ENCODE results near the gene FMNL2. TPM values are rescaled to one million over a fixed set of nuclear protein-coding genes. Genes with fewer than 3 reads are reported as not detected.
A peak's percentile ranks its signal among the peaks of the same experiment; 100 is the strongest.

The FMNL2 gene
- total RNA-seq, 2 donors from 2014 or later: 35.5 to 45.0 TPM

DNA sequence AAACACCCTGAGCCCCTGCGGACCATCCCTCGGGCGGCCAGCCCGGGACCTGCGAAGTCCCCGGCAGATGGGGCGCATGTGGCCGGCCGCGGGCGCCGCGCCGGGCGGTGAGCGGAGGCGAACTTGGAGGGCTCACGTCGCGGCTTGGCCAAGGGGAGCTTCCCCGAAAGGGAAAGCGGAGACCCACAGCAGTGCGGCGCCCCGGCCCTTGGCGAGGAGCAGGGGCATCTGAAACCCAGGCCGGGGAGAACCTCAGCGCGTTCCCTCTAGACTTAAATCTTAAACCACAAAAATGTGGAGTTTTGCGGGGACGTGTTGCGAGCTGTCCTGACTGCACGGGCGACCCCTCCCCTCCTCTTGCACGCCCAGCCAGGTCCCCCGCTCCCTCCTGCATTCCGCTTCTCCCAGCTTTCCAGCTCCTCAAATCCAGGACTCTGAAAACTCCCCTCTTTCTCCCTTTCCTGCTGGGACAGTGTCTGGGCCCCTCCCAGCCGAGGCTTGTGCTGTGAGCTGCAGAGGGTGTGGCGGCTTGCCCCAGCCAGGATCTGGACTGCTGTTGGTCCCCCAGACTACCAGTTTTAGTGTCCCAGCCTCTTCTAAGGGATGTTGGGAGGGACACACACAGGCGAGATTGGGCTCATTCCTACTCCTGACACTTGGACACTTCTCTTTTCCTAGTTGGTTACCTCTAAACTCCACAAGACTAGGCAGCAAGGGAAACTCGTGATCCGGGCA lies 1.3 kb downstream of the FMNL2 start:
- peak; percentile 88 for DNase-seq (ENCODE audit: low spot score)

GRCh38 chr2:152336854-152337510 lies 2.0 kb downstream of the FMNL2 start:
- intact Hi-C loops (cut with DNase I): loop anchor here in 1 of 2 donors (10.0 kb wide), 2 partner anchors 112 to 288 kb away; no protein-coding TSS in a partner anchor
- DNase-seq (ENCODE audit: low spot score): no peak

More for the DNA sequence above, 1.3 kb downstream of the FMNL2 start:
- intact Hi-C loops (cut with DNase I): loop anchor here in 1 of 2 donors (10.0 kb wide), 2 partner anchors 111 to 289 kb away; no protein-coding TSS in a partner anchor

- intact Hi-C loops (cut with DNase I): loop anchor here in 1 of 2 donors (10.0 kb wide), 2 partner anchors 113 to 287 kb away; no protein-coding TSS in a partner anchor
- no peak for DNase-seq (ENCODE audit: low spot score)
Measured at GRCh38 chr2:152337511-152337903, 2.5 kb downstream of the FMNL2 start.

GRCh38 chr2:152339556-152340286 lies 4.7 kb downstream of the FMNL2 start:
- intact Hi-C loops (cut with DNase I): loop anchor here (10.0 kb wide), 3 partner anchors 55 to 285 kb away; no protein-coding TSS in a partner anchor
- no peak for DNase-seq (ENCODE audit: low spot score)

- intact Hi-C loops (cut with DNase I): loop anchor here (10.0 kb wide), 1 partner anchor 52 kb away; no protein-coding TSS in a partner anchor
- no peak for DNase-seq (ENCODE audit: low spot score)
Measured at GRCh38 chr2:152342259-152343046, 7.5 kb downstream of the FMNL2 start.

GRCh38 chr2:152343426-152343825 lies 8.5 kb downstream of the FMNL2 start:
- no peak for DNase-seq (ENCODE audit: low spot score)
- intact Hi-C loops (cut with DNase I): loop anchor here (10.0 kb wide), 1 partner anchor 51 kb away; no protein-coding TSS in a partner anchor

- no peak for DNase-seq (ENCODE audit: low spot score)
- intact Hi-C loops (cut with DNase I): loop anchor here (10.0 kb wide), 1 partner anchor 50 kb away; no protein-coding TSS in a partner anchor
Measured at GRCh38 chr2:152344579-152345195, 9.7 kb downstream of the FMNL2 start.

- DNase-seq (ENCODE audit: low spot score): no peak
- intact Hi-C loops (cut with DNase I): loop anchor here (10.0 kb wide), 1 partner anchor 48 kb away; no protein-coding TSS in a partner anchor
Measured at GRCh38 chr2:152347076-152347475, 12.1 kb downstream of the FMNL2 start.

- intact Hi-C loops (cut with DNase I): loop anchor here (10.0 kb wide), 1 partner anchor 46 kb away; no protein-coding TSS in a partner anchor
- no peak for DNase-seq (ENCODE audit: low spot score)
Measured at GRCh38 chr2:152348388-152348787, 13.4 kb downstream of the FMNL2 start.

DNA sequence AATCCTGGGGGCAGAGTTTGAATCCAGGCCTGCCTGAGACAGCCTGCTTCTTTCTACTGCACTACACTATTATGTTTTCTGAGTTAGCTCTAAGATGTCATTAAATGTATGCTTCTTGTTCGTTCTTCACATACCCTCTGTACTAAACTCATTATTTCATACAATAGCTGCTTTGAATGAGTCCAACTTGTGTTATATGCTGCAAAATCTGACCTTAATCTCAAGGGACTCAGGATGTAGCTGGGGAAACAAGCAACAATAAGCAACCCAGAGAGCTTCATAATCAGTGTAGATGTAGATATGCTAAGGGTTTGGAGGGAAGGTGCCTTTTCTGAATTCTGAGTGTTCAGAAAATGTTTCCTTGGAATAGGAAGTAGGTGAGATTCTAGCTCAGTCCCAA lies 14.4 kb downstream of the FMNL2 start:
- no peak for DNase-seq (ENCODE audit: low spot score)
- intact Hi-C loops (cut with DNase I): loop anchor here (10.0 kb wide), 1 partner anchor 45 kb away; no protein-coding TSS in a partner anchor

DNA sequence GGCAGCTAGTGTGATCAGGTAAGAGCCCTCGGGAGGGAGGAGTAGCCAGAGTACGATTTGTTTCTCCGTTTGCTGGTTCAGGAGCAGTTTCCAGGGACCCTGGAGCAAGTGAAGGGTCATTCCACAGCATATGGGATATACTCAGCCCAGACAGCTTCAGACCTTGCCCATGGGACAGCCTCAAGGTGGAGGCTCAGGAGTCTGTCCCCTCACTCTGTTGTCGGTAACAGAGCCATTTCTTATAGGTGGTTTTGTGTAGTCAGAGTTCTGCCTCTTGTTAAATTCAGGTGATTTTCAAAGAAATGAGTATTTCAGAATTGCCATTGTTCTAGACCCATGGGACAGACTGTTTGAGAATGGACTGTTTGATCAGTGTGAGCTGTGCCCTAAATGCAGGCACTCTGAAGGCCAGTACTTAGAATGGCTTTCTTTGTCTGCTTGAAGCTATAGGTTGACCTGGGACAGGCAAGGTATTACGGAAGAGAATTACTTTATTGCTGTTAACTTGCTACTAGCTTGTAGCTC lies 15.2 kb downstream of the FMNL2 start:
- intact Hi-C loops (cut with DNase I): no loop called here

DNA sequence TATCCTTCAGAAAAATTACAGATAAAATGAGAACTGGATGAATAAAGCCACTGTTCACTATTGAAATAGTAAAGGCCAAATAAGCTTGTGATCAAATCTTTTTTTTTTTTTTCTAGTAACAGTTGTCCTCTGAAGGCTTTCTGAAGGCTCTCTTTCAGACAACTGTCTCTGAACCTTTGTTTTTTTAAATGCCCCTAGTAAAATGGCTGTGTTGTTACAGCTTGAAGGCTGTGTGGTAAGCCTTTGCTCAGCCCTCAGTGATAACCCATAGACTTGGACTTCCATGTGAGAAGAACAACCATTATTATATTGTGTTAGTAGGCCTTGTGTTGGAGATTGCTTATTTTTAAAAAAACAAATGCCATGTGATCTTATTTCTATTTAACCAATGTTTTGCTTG lies 17.6 kb downstream of the FMNL2 start:
- DNase-seq (ENCODE audit: low spot score): no peak
- intact Hi-C loops (cut with DNase I): no loop called here

More for the DNA sequence above, 15.2 kb downstream of the FMNL2 start:
- no peak for DNase-seq (ENCODE audit: low spot score)

- DNase-seq (ENCODE audit: low spot score): no peak
- intact Hi-C loops (cut with DNase I): no loop called here
Measured at GRCh38 chr2:152353364-152353763, 18.4 kb downstream of the FMNL2 start.

- DNase-seq (ENCODE audit: low spot score): no peak
- intact Hi-C loops (cut with DNase I): no loop called here
Measured at GRCh38 chr2:152354069-152354755, 19.2 kb downstream of the FMNL2 start.

DNA sequence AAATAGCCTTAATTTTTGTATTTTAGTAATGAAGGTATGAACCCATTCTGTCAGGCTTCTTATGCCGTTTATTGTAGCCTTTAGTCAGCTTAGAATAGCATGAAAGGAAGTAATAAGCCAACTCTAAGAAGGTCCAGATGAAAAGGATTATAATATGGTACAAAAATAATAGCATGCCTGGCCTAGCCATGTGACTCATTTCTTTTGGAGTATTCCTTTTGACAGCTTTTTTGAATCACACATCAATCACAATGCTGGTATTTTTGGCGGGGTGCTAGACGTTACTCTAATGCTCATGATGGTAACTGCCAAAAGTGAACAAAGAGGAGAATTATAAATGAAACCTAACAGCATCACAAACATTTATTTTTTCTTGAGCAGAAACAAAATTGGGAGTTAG lies 19.9 kb downstream of the FMNL2 start:
- DNase-seq (ENCODE audit: low spot score): no peak
- intact Hi-C loops (cut with DNase I): no loop called here

DNA sequence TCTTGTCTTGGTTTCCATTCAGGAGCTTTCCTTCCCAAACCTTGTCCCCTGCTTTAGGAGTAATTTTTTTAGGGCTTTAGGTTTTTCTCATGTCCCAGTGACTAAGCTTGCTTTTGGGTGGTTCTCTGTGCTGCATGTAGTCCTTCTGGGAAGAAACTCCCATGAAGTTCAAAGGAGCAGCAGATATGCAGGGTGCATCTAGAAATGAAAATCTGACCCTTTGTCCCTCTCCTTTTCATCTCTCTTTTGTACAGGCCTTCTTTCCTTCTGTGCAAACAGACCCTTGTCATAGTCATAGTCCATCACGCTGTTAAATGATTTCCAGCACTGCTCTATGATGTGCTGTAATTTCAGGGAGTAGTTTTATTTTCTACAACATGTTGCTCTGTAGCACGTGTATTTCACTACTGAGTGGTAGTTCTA lies 20.4 kb downstream of the FMNL2 start:
- no peak for DNase-seq (ENCODE audit: low spot score)
- intact Hi-C loops (cut with DNase I): no loop called here

GRCh38 chr2:152359573-152360363 lies 24.8 kb downstream of the FMNL2 start:
- intact Hi-C loops (cut with DNase I): no loop called here
- no peak for DNase-seq (ENCODE audit: low spot score)

Data from posterior vena cava (tissue), 2 donors.